ENCODE data around the gene TAS1R1.

The TAS1R1 gene

GRCh38 chr1:6570987-6571386, 15.9 kb downstream of the TAS1R1 start:
- DNase-seq = no peak

GRCh38 chr1:6572653-6573383, 17.7 kb downstream of the TAS1R1 start:
- DNase-seq = no peak

- no peak for DNase-seq
Observed at GRCh38 chr1:6574025-6574620, 19.0 kb downstream of the TAS1R1 start.

- no peak for DNase-seq
Observed at GRCh38 chr1:6574818-6575217, 19.7 kb downstream of the TAS1R1 start.

- peak in 2 of 58 donors; percentile 40 to 53 for DNase-seq
Observed at GRCh38 chr1:6577831-6578525, 22.9 kb downstream of the TAS1R1 start.

GRCh38 chr1:6578624-6579373, 23.7 kb downstream of the TAS1R1 start:
- DNase-seq = no peak

GRCh38 chr1:6579374-6580118, 24.4 kb downstream of the TAS1R1 start, which contains the start of gene ZBTB48:
Gene ZBTB48 (plus strand): TSS chr1:6579994. CDS start chr1:6580610, 616 bp downstream.
- peak; percentile 85 to 100 (median 98) for DNase-seq

- peak in 1 of 58 donors; percentile 12 for DNase-seq
Observed at GRCh38 chr1:6580119-6580592, 25.0 kb downstream of the TAS1R1 start.

GRCh38 chr1:6580593-6581409, 25.7 kb downstream of the TAS1R1 start:
- peak in 1 of 58 donors; percentile 21 for DNase-seq

- no peak for DNase-seq
Observed at GRCh38 chr1:6581561-6582305, 26.6 kb downstream of the TAS1R1 start.

- DNase-seq = no peak
Observed at GRCh38 chr1:6582370-6582769, 27.3 kb downstream of the TAS1R1 start.

- DNase-seq = no peak
Observed at GRCh38 chr1:6584126-6585080, 29.3 kb downstream of the TAS1R1 start.

GRCh38 chr1:6585081-6585722, 30.1 kb downstream of the TAS1R1 start:
- no peak for DNase-seq

GRCh38 chr1:6585841-6586240, 30.7 kb downstream of the TAS1R1 start:
- no peak for DNase-seq

- no peak for DNase-seq
Observed at GRCh38 chr1:6586404-6586816, 31.3 kb downstream of the TAS1R1 start.

GRCh38 chr1:6587261-6588005, 32.3 kb downstream of the TAS1R1 start:
- DNase-seq = peak in 56 of 58 donors; percentile 12 to 91 (median 72)

Data from anterior cingulate cortex (tissue), 58 donors.